HG03280 (cell line): ENCODE data around the gene FCRL6.
A peak's percentile ranks its signal among the peaks of the same experiment; 100 is the strongest.

ENCODE experiments used
- ATAC-seq: cut with Tn5 transposase; IDR thresholded peaks from one replicate; pipeline ENCODE4 v1.9.1; 2021; ENCODE audit warnings: mild to moderate bottlenecking, moderate library complexity; ENCODE audit not compliant: unreplicated experiment

FCRL6 gene

DNA sequence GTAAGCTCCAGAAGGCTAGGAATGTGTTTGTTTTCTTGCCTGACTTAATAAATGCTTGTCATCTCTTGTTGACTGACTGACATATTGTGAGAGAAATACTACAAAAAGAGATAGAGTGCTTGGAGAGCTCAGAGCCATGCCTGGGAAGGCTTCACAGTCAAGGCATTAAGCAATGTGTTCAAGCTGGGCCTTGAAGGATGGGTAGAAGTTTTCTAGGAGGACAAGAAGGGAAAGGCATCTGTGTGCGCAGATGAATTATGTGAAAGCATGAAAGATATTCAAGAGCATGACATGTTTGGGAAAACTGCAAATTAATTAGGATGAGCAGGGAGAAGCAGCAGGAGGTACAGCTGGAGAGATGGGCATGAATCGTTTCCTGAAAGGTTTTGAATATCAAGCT, 30.1 kb downstream of the FCRL6 start:
- ATAC-seq: no peak

DNA sequence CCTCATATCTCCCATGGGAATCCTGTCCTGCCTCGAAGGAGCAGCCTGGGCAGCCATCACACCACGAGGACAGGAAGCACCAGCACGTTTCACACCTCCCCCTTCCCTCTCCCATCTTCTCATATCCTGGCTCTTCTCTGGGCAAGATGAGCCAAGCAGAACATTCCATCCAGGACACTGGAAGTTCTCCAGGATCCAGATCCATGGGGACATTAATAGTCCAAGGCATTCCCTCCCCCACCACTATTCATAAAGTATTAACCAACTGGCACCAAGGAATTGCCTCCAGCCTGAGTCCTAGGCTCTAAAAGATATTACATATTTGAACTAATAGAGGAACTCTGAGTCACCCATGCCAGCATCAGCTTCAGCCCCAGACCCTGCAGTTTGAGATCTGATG, 33.2 kb downstream of the FCRL6 start:
- ATAC-seq: no peak

DNA sequence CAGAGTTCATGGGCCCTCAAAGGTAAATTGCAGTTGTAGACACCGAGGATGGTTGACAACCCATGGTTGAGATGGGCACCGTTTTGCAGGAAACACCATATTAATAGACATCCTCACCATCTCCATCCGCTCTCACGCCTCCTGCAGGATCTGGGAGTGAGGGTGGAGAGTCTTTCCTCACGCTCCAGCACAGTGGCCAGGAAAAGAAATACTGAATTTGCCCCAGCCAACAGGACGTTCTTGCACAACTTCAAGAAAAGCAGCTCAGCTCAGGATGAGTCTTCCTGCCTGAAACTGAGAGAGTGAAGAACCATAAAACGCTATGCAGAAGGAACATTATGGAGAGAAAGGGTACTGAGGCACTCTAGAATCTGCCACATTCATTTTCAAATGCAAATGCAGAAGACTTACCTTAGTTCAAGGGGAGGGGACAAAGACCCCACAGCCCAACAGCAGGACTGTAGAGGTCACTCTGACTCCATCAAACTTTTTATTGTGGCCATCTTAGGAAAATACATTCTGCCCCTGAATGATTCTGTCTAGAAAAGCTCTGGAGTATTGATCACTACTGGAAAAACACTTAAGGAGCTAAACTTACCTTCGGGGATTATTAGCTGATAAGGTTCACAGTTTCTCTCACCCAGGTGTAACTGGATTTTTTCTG, 33.8 kb downstream of the FCRL6 start:
- no peak for ATAC-seq

DNA sequence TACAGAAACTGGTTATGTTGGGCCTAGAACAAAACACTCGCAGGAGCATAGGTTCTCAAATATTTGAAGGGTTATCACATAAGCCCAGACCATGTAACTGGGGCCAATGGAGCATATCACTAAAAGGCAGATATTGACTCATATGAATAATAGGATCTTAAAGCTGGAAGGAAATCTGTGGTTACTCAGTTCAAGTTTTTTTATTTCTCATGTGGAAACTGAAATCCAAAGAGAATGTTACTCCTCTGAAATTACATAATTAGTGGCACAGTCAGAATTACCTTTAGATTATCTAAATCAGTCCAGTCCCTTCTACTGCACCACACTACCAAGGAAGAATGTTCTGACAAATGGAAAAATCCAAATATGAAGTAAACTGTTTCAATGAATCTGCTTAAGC, 36.6 kb downstream of the FCRL6 start:
- no peak for ATAC-seq

DNA sequence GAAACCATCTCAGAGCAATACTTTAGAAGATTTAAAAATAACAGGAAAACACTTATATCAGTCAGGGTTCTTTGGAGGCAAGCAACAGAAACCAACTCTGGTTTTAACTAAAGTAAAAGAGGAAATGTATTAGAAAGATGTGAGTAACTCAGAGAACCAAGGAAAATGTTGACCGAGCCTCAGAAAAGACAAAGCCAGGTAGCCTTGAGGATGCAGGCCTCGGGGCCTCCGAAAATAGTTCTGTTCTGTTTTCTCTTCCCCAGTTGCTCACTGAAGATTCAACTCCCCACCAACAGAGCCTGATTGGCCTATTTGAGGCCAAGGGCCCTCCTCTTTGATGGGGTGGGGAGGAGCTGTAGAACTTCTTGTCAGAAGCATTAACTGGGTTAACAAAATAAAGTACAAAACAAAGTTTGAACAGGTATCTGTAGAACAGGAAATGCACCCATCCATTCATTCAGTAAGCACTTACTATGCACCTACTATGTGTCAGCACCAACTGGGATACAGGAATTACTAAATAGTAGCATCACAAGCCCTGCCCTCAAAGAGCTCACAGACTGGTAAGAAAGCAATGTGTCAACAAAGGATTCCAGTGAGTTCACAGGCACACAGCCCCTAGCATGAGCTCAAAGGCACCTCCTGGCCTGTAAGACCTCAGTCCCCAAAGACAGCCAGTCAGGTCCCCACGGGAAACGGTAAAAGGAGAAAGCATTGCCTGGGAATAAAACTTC, 37.1 kb downstream of the FCRL6 start:
- peak; percentile 69 for ATAC-seq

DNA sequence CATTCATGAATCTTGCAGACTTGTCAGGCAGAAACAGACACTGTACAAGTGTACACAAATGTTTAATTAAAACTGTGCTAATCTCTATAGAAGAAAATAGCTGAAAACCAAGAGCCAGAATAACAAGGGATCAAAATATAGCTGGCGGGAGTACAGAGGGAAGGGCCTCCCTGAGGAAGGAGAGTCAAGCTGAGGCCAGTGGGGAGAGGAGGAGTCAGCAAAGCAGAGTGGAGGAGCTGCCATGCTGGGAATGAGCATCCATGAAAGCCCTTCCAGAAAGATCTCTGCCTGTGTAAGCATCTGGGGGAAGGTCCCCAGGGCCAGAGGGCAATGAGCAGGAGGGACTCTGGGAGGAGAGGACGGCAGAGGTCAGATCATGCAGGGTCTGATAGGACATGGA, 39.6 kb downstream of the FCRL6 start:
- ATAC-seq: no peak

DNA sequence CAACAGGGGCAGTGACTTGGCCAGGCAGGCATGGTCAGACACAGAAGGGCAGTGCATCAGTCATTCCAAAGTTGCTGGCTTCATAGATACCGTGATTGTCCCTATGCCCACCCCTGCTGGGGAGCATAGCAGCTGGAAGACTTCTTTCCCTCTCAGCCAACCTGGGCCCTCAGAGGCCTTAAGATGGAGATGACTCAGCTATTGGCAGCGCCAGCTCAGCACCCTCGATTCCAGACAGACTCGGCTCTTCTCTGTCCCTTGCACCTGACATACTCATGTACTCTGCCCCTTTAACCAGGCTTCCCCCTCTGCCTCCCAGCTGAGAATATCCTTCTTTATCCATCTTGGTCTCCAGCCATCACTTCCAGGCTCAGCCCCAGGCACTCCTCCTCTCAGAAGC, 41.3 kb downstream of the FCRL6 start:
- no peak for ATAC-seq

DNA sequence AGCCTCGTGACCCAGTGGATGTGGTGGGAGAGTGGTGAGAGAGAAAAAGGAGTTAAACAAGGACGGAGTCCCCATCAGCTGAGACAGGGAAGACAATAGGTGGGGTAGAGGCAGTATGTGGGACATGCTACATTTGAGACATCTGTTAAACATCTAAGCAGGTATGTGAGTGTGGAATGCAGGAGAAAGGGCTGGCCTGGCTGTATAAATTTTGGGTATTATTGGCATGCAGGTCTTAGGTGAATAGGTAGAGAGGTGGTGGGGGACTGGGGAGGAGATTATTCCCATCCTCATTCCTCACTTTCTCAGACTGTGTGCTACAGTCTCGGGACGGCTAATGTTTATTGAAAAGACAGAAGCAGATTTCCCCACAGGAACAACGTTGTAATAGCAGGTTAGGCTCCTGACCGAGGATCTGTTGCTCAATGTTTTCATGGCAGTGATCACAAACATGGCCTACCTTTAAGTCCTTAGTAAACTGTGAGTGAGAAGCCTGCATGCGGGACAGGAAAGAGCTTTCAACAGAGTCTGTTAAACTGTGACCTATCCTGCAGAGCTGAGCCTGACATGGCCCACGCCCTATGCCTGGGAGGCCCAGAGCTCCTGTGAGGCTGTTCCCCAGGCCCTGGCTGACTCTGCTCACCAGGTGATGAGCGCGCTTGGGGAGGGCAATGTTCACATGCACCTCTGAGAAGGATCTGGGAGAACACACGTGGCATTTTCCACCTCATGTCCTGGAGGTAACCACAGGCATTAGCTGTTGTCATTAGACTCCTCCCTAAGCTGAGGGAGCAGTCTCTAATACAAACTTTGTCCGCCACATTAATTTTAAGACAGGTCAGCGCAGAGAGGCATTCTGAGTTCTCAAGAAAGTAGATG, 43.8 kb downstream of the FCRL6 start:
- ATAC-seq: no peak

DNA sequence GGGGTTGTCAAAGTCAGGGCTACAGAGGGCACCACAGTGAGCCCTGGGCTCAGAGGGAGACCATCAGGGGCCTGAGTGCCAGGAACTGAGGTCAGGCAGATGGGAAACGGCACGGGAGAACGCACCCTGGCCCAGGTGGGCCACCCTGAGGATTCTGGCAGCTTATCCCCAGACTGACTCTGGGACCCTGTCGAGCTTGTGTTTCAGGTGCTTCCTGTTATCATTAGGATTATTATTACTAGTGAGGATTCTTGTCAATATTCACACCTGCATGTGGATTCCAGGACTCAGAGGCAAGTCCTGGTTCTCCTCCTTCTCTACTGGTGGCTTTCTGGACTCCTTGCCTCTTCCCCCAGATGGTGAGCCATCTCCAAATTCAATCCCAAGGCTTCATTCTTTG, 45.1 kb downstream of the FCRL6 start:
- ATAC-seq: no peak

DNA sequence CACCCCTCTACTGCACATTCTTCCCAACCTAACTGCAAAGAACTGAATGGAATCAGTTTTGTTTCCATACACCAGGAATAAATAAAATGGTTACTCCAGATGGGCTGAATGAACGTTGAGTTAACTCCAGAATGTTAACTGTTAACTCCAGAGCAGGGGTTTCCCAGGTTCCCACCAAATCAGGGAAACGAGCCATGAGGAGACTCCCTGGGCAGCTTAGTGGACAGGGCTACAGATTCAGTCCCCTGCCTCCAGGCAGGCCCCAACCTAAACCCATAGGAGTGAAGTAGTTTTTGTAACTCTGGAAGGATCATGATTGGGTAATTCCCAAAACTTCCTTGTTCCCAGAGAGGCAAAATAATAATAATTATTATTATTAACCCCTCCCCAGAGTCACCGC, 46.2 kb downstream of the FCRL6 start:
- no peak for ATAC-seq

DNA sequence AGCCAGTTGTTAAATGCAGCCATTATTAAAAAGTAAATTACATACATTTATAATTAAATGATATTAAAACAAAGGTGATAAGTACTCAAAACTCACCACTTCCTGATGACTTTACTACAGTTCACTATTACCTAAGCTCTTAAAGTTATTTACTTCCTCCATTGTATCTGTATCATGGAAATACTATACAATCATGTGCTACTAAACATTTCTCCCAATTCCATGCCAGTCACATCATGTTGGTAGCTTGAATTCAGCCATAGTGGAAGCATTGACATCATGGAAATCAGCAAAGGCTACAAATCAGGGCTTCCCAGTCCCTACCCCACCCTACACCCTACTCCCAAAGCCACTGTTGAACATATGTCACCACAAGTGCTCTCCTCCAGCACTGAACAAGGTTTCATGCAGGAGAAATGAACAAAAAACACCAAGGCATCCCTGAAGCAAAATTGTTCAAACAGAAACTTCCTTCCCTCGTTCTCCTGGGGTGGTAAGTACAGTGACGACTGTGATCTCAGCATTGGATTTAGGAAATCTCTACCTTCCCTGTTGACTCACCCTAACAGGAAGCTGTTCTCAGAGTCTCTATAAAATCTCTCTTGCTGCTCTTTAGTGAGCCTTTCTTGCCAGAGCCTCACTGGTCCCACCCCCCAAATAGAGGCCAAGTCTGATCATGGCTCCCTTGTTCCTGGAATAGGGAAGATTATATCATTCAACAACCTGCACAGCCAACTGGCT, 47.6 kb downstream of the FCRL6 start:
- ATAC-seq: no peak

DNA sequence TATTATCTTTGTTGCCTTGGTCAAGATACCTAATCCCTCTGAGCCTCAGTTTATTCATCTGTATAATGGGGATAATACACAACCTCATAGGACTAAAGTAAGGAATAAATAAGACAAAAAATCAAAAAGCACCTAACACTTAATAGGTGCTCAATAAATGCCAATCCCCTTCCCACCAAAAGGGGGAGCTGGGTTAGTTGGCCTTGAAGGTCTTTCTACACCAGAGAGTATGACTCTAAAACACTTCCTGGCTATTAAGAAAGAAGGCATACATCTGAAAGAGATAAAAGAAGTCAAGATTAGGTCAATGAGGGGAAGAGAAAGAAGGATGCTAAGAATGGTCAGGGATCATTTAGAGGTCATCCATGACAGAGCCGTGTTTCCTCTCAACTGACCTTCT, 49.2 kb downstream of the FCRL6 start:
- ATAC-seq: no peak

DNA sequence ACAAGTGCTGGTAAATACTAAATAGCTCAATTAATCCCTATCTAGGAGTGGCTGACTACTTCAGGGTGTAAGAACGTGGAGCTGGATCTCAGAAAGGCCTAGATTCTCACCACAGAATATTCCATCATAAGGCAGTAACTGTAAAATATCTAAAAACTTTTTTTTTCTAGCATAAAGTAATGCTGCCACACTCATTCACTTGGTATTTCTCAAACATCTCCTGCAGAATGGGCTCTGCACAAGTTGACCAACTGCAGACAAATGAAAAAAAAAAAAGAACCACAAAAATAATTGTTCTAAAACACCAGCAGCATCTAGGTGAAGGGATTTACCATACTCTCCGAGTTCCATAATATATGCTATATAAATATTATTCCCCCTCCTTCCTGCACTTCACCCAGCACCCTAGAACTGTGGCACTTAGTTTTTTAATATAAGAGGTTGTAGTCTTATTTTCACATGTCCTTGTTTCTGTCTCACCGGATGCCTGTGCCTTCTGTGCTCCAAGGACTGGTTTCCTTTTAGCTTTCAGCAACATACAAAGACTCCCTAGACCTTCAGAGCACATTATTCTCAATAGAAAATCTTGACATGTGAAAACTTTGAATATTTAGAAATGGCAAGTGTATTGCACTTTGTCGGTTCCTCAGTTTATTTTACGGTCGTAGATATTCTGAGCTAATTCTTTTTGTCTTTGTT, 51.4 kb downstream of the FCRL6 start:
- no peak for ATAC-seq

DNA sequence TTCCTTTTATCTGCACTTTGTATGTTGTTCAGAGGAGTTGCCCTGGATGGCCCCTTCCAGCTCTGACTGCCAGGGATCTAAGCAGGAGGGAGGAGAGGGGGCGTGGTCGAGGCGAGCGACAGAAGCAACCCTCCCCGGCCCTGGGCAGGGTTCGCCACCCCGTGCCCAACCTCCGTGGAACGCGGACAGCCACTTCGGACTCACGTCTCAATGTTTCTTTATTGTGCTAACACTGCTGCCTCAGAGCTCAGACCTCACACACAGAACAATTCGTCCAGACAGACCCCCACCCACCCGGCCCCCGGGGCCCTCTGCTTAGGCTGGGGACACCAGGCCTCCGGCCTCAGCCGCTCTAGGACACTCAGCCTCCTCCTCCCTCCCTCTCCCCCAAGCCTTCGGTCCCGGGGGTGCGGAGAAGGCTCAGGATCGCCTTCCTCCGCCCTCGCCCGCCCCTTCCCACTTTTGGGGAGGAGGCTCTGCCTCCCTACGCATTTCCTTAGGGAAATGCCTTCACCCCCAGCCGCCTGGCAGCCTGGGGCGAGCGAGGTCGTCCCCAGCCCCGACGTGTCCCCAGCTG, 52.0 kb downstream of the FCRL6 start:
- no peak for ATAC-seq

DNA sequence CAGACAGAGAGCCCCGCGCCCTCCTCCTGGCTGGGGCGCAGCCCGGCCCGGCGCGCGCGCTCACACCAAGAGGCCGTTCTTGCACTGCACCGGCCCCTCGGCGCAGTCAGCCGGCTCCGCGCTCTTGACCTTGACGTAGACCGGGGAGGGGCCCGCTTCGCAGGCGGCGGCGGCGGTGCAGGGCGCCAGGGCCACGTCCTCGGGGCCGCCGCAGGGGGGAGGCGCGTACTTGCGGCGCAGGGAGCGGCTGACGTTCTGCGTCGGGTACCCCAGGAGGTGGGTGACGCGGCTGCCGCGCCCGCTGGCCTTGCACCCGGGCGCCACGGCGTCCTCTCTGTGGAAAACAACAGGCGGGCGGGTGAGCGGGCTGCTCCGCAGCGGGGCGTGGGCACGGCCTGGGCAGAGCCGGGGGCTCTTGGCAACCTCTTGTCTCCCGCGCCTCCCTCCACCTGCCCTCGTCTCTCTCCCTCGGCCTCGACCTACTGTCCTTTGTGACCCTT, 52.6 kb downstream of the FCRL6 start:
- ATAC-seq: peak; percentile 90

DNA sequence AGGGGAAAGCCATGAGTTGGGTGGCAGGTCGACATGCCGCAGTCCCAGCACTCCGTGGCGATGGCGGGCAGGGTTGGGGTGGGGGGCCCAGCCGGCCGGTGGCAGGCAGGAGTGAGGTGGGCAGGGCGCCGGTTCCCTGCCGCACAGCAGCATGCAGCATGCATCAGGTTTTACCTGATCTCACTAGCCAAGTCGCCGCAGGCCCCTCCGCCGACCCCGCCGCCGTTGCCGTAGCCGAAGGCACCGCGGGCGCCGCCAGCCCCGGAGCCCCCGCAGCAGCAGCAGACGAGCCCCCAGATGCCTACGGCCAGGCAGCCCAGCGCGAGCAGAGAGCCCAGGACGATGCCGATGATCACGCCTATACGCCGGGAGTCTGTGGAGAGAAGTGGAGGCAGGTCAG, 53.5 kb downstream of the FCRL6 start:
- ATAC-seq: no peak

DNA sequence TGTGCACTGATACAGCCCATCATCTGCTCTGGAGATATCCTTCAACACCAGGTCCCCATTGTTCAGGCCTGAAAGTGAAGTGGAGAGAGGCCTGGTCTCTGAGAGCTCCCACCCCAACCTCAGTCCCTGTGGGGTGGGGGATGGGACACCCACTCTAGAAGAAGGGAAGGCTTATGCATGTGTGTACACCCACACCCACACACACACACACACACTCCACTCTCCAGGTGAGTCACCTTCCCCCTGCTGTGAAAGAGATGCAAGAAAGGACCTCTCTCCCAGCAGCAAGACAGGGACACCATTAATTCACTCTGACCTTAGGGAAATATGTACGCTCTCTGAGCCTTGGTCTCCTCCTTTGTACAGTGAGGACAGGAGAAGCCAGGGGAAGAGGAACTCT, 54.4 kb downstream of the FCRL6 start:
- no peak for ATAC-seq

DNA sequence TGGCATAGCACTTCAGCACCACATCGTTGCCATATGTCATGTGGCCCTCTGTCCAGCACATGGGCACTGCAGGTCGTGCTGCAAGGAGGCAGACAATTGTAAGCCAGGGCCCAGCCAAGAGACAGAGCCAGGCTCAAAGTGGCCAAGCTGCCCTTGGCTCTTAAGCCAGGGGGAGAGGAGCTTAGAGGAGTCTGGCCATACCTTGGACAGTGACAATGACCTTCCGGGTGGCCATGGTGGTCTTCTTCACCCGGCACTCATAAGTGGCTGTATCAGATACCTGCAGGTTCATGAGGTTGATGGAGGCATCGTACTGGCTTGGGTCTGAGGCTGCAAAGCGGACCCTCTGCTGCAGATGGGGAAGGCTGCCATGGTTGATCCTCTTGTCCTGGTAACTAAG, 55.7 kb downstream of the FCRL6 start:
- ATAC-seq: no peak

DNA sequence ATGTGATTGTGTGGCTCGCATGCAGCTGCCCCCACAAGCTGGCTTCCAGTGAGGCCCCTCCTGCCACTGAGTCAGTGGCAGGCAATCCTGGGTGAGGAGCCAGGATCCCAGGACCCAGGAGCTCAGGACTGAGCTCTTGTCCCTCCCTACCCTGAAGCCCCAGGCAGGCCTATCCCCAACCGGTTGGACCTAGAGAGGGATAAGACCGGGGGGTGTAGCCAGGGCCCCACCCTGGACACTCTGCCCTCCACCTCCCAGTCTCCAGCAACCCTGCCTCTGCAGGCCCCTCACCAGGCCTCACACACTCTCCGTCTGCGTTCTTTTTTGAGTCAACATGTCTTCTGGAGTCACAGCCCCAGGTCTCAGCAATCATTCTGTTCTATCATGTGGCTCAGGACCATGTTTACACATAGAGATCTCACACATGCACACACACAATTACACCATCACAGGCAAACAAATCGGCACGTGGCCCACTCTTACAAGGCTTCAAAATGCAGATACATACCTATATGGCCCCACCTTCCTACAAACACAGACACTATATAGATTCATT, 57.7 kb downstream of the FCRL6 start:
- ATAC-seq: no peak

DNA sequence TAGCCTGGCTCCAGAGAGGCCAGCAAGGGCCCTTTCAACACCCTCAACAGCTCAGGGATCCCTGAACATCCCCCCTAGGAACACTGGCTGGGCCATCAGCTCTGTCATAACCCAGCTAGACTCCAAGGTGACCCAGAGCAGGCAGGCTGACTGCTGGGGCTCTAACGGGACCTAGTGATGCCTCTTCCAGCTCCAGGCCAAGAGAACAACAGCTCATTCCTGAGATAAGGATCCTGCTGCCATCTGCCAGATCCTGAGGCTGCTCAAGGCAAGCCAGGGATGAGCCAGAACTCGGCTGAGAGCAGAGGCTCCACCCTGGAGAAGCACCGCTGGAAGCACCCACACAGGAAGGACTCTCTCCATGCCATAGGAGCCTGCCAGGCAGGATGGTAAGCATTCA, 58.3 kb downstream of the FCRL6 start:
- no peak for ATAC-seq
